GM12875 (cell line): ENCODE measurements around the gene SRPK1.

ENCODE experiments used
- H3K4me3 ChIP-seq: one replicate; pipeline ENCODE4 v1.5.1; 2011; ENCODE audit warnings: low read depth, low read length, control low read depth
- TF ChIP-seq, protein P1 (sequence below): IDR thresholded peaks from 2 replicates; pipeline ENCODE4 v1.5.1; 2011; ENCODE audit warnings: low read depth, mild to moderate bottlenecking, control low read depth, inconsistent platforms, low read length, moderate library complexity, borderline replicate concordance; ENCODE audit not compliant: insufficient read depth

The SRPK1 gene

GRCh38 chr6:35824552-35825192, 96.2 kb downstream of the SRPK1 start:
- H3K4me3 ChIP-seq = no peak overlapping the region
- TF ChIP-seq, protein P1, sequence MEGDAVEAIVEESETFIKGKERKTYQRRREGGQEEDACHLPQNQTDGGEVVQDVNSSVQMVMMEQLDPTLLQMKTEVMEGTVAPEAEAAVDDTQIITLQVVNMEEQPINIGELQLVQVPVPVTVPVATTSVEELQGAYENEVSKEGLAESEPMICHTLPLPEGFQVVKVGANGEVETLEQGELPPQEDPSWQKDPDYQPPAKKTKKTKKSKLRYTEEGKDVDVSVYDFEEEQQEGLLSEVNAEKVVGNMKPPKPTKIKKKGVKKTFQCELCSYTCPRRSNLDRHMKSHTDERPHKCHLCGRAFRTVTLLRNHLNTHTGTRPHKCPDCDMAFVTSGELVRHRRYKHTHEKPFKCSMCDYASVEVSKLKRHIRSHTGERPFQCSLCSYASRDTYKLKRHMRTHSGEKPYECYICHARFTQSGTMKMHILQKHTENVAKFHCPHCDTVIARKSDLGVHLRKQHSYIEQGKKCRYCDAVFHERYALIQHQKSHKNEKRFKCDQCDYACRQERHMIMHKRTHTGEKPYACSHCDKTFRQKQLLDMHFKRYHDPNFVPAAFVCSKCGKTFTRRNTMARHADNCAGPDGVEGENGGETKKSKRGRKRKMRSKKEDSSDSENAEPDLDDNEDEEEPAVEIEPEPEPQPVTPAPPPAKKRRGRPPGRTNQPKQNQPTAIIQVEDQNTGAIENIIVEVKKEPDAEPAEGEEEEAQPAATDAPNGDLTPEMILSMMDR = no peak

DNA sequence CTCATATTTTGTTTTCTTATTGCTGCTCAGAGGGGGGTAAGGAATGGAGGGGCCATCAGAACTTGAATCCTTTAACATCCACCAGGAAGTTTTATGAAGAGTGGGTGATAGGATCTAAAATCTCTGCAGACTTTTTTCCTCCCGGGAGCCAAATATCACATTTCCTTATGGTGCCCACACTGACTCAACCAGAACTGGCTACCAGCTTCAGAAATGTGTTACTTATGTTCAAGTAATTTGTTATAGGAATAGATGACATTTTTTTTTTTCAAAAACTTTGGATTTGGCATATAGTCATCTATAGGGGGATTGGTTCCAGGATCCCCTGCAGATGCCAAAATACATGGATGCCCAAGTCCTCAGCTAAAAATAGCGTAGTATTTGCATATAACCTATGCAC, 97.3 kb downstream of the SRPK1 start:
- H3K4me3 ChIP-seq = no peak overlapping the region
- TF ChIP-seq, protein P1 = no peak

DNA sequence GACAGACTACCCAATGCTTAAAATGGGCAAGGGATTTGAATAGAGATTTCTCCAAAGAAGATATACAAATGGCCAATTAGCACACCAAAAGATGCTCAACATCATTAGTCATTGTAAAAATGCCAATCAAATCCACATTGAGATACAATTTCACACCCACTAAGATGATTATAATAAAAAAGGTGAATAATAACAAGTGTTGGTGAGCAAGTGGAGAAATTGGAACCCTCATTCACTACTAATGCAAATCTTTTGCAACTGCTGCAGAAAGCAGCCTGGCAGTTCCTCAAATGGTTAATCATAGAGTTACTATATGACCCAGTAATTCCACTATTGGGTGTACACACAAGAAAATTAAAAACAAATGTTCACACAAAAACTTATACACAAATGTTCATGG, 103.4 kb downstream of the SRPK1 start:
- TF ChIP-seq, protein P1 = no peak
- H3K4me3 ChIP-seq = no peak overlapping the region

DNA sequence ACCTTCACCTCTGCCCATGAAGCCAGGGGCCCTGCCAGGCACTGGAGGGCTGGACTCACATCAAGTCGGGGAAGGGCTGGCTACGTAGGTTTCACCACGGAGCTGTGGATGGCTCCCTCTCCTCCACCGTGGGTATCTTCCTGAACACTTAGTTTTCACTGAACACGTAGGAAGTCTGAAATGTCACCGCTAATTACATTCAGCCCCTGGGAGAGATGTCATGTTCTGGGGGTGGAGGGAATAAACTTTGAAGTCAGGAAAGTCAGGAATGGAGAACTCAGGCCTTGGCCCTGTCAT, 109.3 kb downstream of the SRPK1 start:
- H3K4me3 ChIP-seq = no peak overlapping the region
- TF ChIP-seq, protein P1 = no peak

- H3K4me3 ChIP-seq = no peak overlapping the region
These were observed 109.8 kb downstream of the SRPK1 start for GRCh38 chr6:35810971-35811698.

DNA sequence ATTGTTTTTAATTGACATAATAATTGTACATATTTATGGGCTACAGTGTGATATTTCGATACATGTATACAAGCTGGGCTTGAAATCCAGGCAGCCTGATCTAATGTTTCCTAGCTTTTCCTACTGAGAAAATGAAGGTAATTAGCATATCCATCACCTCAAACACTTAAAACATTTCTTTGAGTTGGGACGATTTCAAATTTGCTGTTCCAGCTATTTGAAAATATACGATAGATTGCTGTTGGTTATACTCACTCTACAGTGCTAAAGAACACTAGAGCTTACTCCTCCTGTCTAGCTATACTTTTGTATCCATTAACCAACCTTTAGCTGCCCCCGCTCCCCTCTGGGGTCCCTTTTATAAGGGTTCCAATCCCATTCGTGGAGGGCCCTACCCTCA, 111.1 kb downstream of the SRPK1 start:
- TF ChIP-seq, protein P1 = no peak
- no peak overlapping the region for H3K4me3 ChIP-seq

More at GRCh38 chr6:35810971-35811698, 109.8 kb downstream of the SRPK1 start:
- TF ChIP-seq, protein P1 = no peak

DNA sequence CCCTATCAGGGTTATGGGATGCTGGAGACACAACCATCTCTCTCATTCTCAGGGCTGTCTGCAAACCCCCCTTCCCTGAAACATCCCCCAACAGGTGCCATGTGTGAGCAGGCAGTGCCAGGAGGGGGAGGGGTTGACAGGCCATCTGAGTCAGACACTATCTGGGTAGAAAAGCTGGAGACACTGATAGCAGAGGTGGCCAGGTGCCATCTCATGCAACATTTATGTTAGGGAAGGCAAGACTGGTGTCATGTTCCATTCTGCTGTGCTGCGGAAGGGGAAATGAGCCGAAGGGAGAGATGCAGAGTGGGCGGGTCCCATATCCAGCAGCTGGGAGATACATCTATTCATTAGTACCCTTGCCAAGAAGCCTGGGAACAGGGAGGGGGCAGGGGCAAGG, 112.2 kb downstream of the SRPK1 start:
- TF ChIP-seq, protein P1 = no peak
- no peak overlapping the region for H3K4me3 ChIP-seq
